GM21528 (cell line): ENCODE measurements around the gene GOLGA3.
"Not testable (repeated sequence)": the region's sequence is repeated elsewhere in the genome, so short reads cannot be mapped to it uniquely, and the experiment has no call there.

Experiments
- ATAC-seq: cut with Tn5 transposase; IDR thresholded peaks from one replicate; pipeline ENCODE4 v1.9.1; 2021; ENCODE audit warnings: mild to moderate bottlenecking, moderate library complexity; ENCODE audit not compliant: unreplicated experiment, low FRiP score

The GOLGA3 gene

DNA sequence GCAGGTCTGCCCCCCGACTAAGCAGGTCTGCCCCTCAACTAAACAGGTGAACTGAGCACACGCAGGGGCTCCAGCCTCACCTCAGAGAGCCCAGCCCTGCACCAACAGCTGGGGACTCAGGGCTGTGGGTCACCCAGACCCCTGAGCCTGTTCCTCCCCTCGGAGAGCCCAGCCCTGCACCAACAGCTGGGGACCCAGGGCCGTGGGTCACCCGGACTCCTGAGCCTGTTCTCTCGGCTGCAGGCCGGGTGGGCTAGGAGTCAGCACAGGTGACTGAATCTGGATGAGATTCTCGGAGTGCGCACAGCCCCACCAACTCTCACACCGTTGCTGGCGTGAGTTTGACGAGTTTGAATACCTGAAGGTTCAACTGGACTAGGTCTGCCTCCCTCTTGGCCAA is 46.7 kb downstream of the GOLGA3 start:
- ATAC-seq: no peak

DNA sequence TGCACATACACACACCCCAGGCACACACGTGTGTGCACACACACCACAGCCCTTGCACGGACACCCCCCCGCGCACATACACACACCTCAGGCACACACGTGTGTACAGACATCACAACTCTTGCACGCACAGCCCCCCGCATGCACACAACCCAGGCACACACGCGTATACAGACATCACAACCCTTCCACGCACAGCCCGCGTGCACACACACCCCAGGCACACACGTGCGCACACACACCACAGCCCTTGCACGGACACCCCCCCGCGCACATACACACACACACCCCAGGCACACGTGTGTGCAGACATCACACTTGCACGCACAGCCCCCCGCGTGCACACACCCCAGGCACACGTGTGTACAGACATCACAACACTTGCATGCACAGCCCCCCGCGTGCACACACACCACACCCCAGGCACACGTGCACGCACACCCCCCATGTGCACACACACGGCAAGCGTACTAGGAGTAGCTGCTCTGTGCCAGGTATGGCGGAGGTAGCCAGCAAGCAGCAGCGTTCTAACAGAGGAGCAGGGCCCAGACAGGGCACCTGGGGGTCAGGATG is 48.8 kb downstream of the GOLGA3 start:
- no peak for ATAC-seq

DNA sequence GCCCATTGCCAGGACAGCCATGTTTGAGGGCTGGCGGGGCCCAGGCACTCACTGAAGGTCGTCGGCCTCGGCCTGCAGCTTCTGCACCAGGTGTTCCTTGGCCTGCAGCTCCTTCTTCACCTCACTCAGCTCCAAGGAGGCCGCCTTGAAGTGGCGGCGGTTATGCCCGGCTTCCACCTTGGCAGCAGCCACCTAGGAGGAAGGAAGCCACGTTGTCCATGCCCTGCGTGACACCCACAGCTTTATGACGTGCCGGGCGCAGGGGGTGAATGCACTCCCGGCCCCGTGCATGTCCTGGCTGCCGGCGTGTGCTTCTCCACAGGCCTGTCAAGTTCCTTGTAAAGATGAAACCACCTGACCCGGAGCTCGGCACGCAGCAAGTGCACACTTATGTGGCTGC is 51.1 kb downstream of the GOLGA3 start:
- ATAC-seq: no peak

DNA sequence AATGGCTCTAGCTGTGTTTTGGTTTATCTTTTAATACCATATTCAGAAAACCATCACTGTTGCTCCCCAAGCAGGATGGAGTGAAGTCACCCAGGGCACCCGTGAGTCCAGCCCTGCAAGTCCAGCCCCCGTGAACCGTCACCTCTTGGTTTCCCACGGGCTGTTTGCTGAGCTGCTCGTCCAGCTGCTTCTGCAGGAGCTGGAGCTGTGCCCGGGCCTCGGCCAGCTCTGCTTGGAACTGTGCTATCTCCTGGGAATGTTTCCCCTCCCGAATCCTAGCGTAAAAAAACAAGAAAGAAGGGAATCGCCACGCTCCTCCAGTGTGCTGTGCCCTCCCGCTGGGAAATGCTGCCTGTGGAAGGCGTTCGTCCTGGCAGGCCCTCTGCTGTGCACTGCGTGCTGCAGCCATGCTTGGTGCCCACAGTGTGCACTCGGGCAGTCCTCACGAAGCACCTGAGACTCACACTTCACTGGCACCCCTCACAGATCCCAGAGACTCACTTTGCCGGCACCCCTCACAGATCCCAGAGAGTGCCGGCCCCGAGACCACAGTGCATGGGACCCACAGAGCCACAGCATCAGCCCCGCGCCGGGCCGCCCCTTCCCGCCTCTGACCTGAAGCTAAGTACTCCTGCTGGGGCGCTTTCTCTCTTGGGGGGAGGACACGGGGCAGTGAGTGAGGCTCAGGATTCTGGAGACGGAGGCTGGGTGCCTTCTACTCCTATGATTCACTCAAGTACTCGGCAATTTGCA is 51.7 kb downstream of the GOLGA3 start:
- ATAC-seq: no peak

DNA sequence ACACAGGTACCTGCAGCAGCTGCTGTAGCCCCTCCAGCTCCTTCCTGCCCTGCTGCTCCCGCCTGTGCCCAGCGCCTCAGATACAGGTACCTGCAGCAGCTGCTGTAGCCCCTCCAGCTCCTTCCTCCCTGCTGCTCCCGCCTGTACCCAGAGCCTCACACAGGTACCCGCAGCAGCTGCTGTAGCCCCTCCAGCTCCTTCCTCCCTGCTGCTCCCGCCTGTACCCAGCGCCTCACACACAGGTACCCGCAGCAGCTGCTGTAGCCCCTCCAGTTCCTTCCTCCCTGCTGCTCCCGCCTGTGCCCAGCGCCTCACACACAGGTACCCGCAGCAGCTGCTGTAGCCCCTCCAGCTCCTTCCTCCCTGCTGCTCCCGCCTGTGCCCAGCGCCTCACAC is 52.4 kb downstream of the GOLGA3 start:
- not testable (repeated sequence) for ATAC-seq

DNA sequence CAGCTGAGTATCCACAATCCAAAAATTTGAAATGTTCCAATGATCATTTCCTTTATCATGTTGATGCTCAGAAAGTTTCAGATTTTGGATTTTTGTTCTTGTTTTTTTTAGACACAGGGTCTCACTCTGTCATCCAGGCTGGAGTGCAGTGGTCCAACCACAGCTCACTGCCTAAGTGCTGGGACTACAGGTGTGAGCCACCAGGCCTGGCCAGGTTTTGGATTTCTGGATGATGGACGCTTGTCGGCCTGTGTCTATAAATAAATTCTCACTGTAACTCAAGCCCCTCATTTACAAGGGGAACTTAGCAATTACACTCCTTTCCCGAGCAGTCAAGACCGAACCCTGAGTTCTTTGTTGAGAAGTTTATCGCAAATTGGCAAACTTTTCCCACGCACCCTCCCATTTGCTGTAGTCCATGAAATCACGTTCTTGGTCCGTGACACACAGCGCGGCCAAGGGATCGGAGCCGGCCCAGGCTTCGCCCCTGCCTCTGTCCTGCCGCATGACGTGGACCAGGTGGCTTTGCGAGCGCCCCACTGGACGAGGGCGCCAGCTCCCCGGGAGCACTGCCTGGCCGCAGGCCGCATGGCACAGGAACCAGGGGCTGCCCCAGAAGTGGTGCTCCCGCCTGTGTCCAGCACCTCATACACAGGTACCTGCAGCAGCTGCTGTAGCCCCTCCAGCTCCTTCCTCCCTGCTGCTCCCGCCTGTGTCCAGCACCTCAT is 53.0 kb downstream of the GOLGA3 start:
- no peak for ATAC-seq

DNA sequence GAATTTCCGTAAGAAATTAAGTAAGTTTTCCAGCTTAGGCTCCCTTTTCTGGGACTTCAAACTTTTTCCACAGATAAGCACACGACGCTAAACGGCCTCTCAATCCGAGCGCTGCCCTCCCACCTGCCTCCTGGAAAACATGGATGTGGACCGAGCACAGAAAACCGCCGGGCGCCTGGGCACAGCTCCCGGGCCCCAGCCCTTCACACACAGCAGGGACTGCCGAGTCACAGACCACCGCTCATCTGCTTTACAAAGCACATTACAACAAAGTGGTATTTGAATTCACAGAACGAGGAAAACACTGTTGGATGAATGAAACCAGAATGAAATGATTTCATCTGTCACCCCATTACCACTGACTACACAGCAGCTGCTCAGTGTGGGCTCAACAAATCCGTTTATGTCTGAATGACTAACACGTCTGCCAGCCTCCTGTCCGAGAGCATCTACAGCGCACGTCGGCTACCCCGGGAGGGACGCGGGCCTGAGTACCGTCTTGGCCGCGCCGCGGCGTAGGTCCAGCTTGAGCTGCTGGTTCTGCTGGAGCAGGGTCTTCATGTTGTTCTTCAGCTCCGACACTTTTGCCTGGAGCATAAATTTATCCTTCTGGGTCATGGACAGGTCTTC is 53.9 kb downstream of the GOLGA3 start:
- no peak for ATAC-seq

DNA sequence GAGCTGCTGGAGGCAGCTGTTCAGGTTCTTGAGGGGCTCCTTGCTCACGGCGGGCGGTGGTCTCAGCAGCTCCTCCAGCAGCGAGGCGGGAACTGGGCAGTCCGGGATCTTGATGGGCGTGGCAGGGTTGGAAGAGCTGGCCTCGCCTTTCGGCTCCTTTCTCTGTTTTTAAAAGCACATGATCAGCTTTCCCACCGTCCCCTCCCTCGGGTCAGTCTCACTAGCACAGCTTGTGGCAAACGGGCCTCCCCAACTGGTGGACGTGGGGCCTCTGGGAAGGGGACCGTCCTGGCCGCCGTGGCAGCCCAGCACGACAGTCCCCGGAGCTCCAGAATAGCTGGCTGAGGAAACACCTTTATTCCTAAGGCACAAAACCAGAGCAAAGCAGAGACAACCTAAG is 54.5 kb downstream of the GOLGA3 start:
- ATAC-seq: no peak

DNA sequence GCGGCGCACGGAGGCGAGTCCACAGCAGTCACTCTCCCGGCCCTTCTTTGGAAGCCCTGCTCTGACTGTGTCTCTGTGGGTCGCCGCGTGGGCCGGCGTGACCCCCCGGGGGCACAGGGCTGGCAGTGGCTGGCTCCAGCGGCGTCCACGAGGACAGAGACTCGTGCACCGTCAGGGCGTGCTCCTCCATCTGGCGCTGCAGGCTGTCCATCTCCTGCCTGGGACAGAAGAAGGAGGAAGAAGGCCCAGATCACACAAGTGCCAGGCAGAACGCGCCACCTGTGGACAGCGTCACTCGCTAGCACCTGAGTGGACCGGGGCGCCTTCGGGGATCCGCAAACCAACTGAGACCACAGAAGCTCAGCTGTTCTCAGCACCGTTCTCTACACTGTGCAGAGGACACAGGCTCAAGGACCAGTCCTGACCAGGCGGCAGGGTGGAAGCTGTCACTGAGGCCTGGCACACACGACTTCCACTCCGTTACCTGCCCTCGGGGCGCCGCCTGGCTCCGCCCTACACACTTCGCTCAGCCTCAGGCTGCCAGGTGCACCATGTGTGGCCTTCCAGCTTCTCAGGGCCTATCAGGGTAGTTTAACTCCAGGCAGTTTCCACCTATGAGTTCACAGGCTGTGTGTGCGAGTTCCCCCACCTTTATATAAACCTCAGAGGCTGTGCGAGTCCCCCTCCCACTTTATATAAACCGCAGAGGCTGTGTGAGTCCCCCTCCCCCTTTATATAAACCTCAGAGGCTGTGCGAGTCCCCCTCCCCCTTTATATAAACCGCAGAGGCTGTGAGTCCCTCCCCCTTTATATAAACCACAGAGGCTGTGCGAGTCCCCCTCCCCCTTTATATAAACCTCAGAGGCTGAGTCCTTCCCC is 55.4 kb downstream of the GOLGA3 start:
- ATAC-seq: no peak

DNA sequence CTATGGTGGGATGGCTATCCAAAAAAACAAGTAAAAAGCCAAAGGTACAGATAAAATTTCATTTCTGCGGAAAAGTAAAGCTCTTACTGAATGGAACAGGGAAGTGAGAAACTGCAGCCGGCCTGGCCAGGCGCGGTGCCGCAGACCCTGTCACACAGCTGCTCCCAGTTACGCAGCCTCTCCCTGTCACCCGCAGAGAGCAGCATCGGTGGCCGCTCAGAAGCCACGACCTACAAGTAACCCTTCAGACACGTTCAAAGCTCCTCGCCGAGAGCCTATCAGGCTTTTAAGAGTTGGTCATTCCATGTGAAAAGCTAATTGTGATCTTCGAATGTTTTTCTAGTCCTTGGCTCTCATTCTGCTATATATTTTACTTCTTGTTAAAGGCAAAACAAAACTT is 56.1 kb downstream of the GOLGA3 start:
- no peak for ATAC-seq

DNA sequence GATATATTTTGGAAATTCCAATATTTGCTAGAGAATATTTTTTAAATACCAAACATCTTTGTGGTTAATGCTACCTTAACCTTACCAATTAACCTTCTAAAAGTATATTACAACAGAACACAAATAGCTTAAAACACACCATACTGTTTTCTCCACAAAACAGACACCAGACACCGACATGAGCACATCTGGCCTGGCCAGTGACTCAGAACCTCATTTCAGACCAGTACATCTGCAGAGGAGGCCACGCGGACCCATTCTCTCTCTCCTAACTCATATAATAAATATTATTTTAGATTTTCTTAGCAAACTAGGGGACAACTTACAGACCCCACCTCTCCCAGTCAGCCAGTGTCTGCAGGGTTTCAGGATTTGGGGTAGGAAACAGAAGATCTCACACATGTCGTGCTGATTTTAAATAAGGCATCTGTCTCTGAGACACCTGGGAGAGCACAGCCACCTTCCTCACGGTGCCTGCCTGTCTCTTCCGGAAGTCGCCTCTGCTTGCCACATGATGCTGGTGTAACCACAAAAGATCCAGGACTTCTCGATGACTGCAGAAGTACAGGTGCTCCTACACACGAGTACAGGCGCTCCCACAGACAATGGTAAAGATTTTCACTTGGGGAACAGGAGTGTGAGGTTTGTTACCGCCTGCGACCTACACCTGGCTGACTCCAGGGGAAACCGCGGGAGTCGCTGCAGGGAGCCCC is 57.4 kb downstream of the GOLGA3 start:
- ATAC-seq: peak; percentile 38

DNA sequence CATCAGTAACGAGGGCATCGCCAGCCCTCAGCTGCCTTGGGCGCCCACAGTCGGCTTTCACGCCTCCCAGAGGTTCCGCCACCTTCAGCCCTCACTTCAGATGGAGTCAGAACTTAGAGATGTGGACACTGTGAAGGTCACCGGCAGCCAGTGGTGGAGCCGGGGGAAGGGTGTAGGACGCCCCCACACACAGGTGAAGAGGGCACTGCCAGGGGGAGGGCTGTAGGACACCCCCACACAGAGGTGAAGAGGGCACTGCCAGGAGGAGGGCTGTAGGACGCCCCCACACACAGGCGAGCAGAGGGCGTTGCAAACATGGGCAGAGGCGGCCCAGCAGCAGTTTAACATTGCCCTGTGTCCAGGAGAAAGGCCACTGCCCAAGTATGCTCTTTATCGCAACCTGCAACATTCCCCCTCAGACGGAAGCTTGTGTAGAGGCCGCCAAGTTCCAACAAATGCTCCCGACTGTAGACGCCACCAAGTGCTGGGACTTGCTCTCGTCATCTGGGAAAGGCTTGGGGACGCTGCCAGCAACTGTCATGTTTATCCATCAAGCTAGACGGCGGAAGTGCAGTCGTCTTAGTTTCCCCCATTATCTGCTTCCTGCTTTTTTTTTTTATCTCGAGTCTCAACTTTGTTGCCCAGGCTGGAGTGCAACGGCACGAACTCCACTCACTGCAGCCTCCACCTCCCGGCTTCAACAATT is 62.1 kb downstream of the GOLGA3 start:
- no peak for ATAC-seq

DNA sequence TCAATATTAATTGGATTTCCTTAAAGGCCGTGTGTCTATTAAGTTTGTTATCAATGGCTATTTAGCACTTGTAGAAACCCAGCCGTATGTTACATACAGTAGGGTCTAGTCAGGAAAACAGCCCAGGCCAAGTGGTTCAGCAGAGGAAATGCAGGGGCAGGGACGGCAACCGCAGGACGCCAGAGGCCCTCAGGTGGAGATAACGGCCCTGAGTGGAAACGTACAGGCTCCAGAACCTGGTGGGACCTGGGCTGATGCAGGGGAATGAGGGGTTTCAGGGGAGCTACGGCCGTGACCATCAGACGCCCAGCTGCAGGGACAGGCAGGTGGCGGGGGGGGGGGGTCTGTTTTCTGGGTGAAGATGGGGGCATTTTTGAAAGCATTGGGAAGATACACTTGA is 63.3 kb downstream of the GOLGA3 start:
- ATAC-seq: no peak

DNA sequence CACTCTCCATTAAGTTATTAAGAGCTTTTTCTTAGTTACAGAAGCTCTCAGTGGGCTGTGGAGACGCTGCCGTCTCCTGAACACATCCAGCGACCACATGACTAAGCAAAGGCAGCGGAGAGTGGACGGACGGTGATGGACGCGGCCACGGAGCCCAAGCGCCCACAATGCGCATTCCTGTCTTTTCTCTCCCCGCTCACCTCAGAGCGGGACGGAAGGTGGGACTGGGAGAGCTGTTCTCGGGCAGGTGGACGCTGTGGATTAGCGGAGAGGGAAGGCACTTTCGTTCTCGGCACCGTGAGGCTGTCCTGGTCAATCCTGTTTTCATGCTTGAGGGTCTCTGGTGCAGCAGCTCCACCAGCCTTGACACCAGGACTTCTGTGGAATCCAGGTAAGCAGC is 64.4 kb downstream of the GOLGA3 start:
- ATAC-seq: no peak

DNA sequence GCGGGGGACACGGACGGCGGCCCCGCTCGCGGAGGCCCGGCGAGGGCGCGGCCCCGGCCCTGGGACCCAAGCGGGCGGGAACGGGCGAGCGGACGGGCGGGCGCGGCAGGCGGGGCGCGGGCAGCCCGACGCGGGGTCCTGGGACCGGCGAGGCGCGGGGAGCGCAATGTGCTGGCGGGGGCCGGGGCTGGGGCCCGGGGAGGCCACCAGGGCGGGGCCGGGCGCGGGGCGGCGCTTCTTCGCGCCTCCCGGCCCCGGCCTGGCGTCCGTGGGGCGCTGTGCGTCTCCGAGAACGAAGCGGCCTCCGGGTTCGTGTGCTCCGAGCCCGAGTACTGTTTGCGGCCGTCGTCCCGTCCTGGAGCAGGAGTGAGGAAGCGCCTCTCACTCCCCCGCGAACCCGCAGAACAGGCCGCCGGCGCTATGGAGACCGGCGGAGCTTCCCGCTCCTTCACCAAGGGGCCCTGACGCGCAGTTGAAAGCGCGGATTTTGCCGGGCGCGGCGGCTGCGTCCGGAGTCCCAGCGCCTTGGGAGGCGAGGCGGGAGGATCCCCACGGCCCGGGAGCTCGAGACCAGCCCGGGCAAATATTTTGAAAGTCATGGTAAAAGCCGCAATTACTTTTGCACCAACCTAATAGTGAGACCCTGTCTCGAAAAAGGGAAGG is 66.6 kb downstream of the GOLGA3 start:
- ATAC-seq: peak; percentile 73

DNA sequence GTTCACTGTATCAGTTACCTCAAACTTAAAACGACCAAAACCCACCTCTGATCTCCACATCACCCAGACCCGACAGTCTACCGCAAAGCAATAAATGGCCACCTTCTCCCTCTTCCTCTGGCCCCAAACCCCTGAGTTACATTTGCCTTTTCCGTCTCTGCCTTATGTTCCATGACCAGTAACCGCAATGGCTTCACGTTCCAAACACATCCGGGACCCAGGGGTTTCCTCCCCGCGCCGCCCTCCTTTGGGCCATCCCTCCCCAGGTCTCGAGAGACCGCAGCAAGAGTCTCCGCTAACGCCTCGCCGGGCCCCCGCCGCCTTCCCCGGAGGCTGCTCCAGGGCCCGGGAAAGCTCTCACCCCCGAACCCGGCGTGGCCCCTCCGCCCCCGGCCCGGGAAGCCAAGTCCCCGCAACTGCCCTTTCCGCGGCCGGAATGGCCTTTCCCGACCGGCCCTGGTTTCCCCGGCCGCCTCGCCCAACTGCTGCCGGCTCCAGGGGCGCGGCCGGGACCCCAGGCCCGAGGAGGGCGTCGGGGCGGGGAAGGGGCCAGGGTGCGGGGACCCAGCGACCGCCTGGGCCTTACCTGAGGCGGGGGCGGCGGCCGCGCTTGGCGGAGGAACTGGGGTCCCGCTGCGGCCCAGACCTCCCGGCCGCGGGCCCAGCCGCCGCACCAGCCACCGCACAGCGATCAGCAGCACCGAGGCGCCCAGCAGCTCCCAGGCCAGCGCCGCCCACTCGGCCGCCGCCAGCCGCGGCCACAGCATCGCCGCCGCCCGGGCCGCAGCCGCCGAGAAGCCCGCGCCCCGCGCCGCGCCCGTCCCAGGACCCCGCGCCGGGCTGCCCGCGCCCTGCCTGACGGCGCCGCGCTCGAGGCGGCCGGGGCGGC is 67.4 kb downstream of the GOLGA3 start, which contains the start of gene ANKLE2:
Gene ANKLE2, minus strand, starts transcription at position 801 of the 889 bp plus-strand sequence. Its CDS starts 34 bp downstream, at position 767.
- ATAC-seq: peak; percentile 45

DNA sequence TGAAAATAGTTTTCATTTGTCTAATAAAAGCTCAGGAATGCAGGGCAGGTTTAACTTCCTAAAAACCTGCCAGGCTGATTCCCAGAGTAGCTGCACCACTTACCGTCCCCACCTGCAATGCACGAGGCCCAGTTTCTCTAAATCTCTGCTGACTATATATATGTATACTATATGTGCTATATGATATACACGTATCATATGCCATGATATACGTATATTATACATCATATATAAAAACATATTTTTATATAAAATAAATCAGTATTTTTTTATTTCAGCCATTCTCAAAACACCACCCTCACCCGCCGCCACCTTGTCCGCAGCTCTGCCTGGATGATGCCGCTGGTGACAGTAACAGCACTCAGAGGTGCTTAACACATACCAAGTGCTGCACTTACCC is 69.3 kb downstream of the GOLGA3 start:
- ATAC-seq: no peak
